GM19035 (cell line): ENCODE results near the gene UNC5B.

Source experiments
- ATAC-seq: cut with Tn5 transposase; IDR thresholded peaks from one replicate; pipeline ENCODE4 v1.9.1; 2021; ENCODE audit not compliant: unreplicated experiment

UNC5B gene

GRCh38 chr10:71338728-71339495 lies 126.5 kb downstream of the UNC5B start:
- ATAC-seq = no peak

GRCh38 chr10:71339796-71340589 lies 127.6 kb downstream of the UNC5B start:
- no peak for ATAC-seq

GRCh38 chr10:71342573-71343391 lies 130.4 kb downstream of the UNC5B start:
- ATAC-seq = no peak

GRCh38 chr10:71343392-71343773 lies 131.0 kb downstream of the UNC5B start:
- no peak for ATAC-seq

- ATAC-seq = no peak
These were observed 132.0 kb downstream of the UNC5B start for GRCh38 chr10:71344154-71344925.

GRCh38 chr10:71344993-71345480 lies 132.7 kb downstream of the UNC5B start:
- ATAC-seq = no peak

GRCh38 chr10:71345694-71346093 lies 133.3 kb downstream of the UNC5B start:
- no peak for ATAC-seq

GRCh38 chr10:71346731-71347130 lies 134.4 kb downstream of the UNC5B start:
- ATAC-seq = no peak

- no peak for ATAC-seq
These were observed 135.4 kb downstream of the UNC5B start for GRCh38 chr10:71347587-71348395.

GRCh38 chr10:71348850-71349249 lies 136.5 kb downstream of the UNC5B start:
- ATAC-seq = no peak

- ATAC-seq = no peak
These were observed 137.0 kb downstream of the UNC5B start for GRCh38 chr10:71349406-71349805.

- no peak for ATAC-seq
These were observed 138.7 kb downstream of the UNC5B start for GRCh38 chr10:71351087-71351486.

GRCh38 chr10:71351628-71352319 lies 139.4 kb downstream of the UNC5B start:
- no peak for ATAC-seq
